Lower lobe of right lung (tissue), 2 donors: Measurements from ENCODE around the gene ABCA3. TPM values are rescaled to one million over a fixed set of nuclear protein-coding genes. Genes with fewer than 3 reads are reported as not detected.
"Not testable (repeated sequence)": the region's sequence is repeated elsewhere in the genome, so short reads cannot be mapped to it uniquely, and the experiment has no call there.

Experiments
- ATAC-seq, 2 donors: fragments of 200-7000 bp; cut with Tn5 transposase; one replicate each; pipeline ENCODE4 v1.9.1; 2020 to 2022; ENCODE audit warnings: mild to moderate bottlenecking in 2 of 2, moderate library complexity in 2 of 2
- DNase-seq: peaks from one replicate; pipeline ENCODE4 v3.0.0-alpha.2; 2020
- H3K27ac ChIP-seq: fragments of 200-600 bp; one replicate; pipeline ENCODE4 v1.8.0; 2022
- H3K27me3 ChIP-seq: fragments of 200-600 bp; one replicate; pipeline ENCODE4 v1.8.0; 2022; ENCODE audit warnings: low read depth
- H3K36me3 ChIP-seq: fragments of 200-600 bp; one replicate; pipeline ENCODE4 v1.8.0; 2022; ENCODE audit warnings: mild to moderate bottlenecking
- H3K4me1 ChIP-seq: fragments of 200-600 bp; one replicate; pipeline ENCODE4 v1.8.0; 2022
- H3K4me3 ChIP-seq: fragments of 200-600 bp; one replicate; pipeline ENCODE4 v1.8.0; 2022; ENCODE audit warnings: mild to moderate bottlenecking
- H3K9me3 ChIP-seq: fragments of 200-600 bp; one replicate; pipeline ENCODE4 v1.8.0; 2022
- CTCF ChIP-seq: fragments of 200-600 bp; IDR thresholded peaks from one replicate; pipeline ENCODE4 v1.8.0; 2022; ENCODE audit warnings: antibody characterized with exemption, mild to moderate bottlenecking
- intact Hi-C: fragments of 100-400 bp; cut with DNase I; formaldehyde crosslinking; loops from one replicate; pipeline ENCODE4 v1.11.0; 2022
- total RNA-seq: library from RNA; stranded (reverse); fragmentation: NEBNext Ultra II Directional; extraction: Animal tissue kit (Norgen Biotek cat#: 25700); gene quantifications from one replicate; pipeline ENCODE4 v1.2.1, GENCODE V29; 2021
- donor health status: DM: no; HTN: yes; CAD: no; lungs with severe emphysema.

Gene ABCA3
- total RNA-seq, 1 donor from 2014 or later, result 491 TPM

- Histone ChIP-seq H3K9me3 (no peaks in the 10 kb centered on the region), H3K4me1 (peaks cover 13% of the 10 kb centered on the region), H3K4me3 (no peak overlapping the region), H3K27ac (no peak overlapping the region), H3K36me3 (peaks cover 29% of the 10 kb centered on the region), H3K27me3 (no peaks in the 10 kb centered on the region)
- ATAC-seq (peak; percentile 0), DNase-seq (no peak)
- intact Hi-C loops, result no loop called here
- TF ChIP-seq CTCF, result no peak
Observed at GRCh38 chr16:2273484-2273883, 67.0 kb downstream of the ABCA3 start.

GRCh38 chr16:2271848-2272461, 68.6 kb downstream of the ABCA3 start:
- intact Hi-C loops, result no loop called here
- ATAC-seq (no peak), DNase-seq (no peak)
- no peak overlapping the region for H3K27ac ChIP-seq
- no peak for TF ChIP-seq CTCF
- H3K4me3 ChIP-seq, result no peak overlapping the region
- no peaks in the 10 kb centered on the region for H3K27me3 ChIP-seq
- H3K36me3 ChIP-seq, result peaks cover 14% of the 10 kb centered on the region
- H3K4me1 ChIP-seq, result peaks cover 14% of the 10 kb centered on the region
- no peaks in the 10 kb centered on the region for H3K9me3 ChIP-seq

- no peak for TF ChIP-seq CTCF
- H3K4me3 ChIP-seq, result no peak overlapping the region
- H3K9me3 ChIP-seq, result no peaks in the 10 kb centered on the region
- H3K36me3 ChIP-seq, result peaks cover 5% of the 10 kb centered on the region
- no peak overlapping the region for H3K27ac ChIP-seq
- no peaks in the 10 kb centered on the region for H3K27me3 ChIP-seq
- H3K4me1 ChIP-seq, result peaks cover 24% of the 10 kb centered on the region
- DNase-seq (no peak), ATAC-seq (peak in 1 of 2 donors; percentile 0)
- intact Hi-C loops, result no loop called here
Observed at GRCh38 chr16:2270588-2271470, 69.7 kb downstream of the ABCA3 start.

- no peak for TF ChIP-seq CTCF
- Histone ChIP-seq H3K27ac (no peak overlapping the region), H3K4me1 (peaks cover 32% of the 10 kb centered on the region), H3K4me3 (no peak overlapping the region), H3K27me3 (no peaks in the 10 kb centered on the region), H3K9me3 (no peaks in the 10 kb centered on the region), H3K36me3 (peaks cover 5% of the 10 kb centered on the region)
- ATAC-seq (no peak), DNase-seq (no peak)
- intact Hi-C loops, result no loop called here
Observed at GRCh38 chr16:2270070-2270462, 70.5 kb downstream of the ABCA3 start.

GRCh38 chr16:2267913-2268666, 72.4 kb downstream of the ABCA3 start, which contains the start of gene RNPS1:
RNPS1 (minus strand) TSS chr16:2268126; CDS start chr16:2264643, 3,483 bp downstream.
- peak within 1 kb of the TSS; percentile 99 for H3K4me3 ChIP-seq
- peak within 1 kb of the TSS; percentile 98 for H3K27ac ChIP-seq
- intact Hi-C loops, result no loop called here
- TF ChIP-seq CTCF, result no peak
- peaks cover 36% of the 10 kb centered on the region for H3K4me1 ChIP-seq
- no peaks in the 10 kb centered on the region for H3K27me3 ChIP-seq
- DNase-seq, result peak; percentile 98
- H3K9me3 ChIP-seq, result no peaks in the 10 kb centered on the region
- ATAC-seq, result peak; percentile 89 to 95
- H3K36me3 ChIP-seq, result peaks cover 19% of the 10 kb centered on the region

GRCh38 chr16:2267505-2267912, 73.0 kb downstream of the ABCA3 start:
- H3K27me3 ChIP-seq, intact Hi-C loops, H3K9me3 ChIP-seq, DNase-seq: not testable (repeated sequence)
- peaks cover 25% of the 10 kb centered on the region for H3K36me3 ChIP-seq
- peak overlapping the region; percentile 99 for H3K4me3 ChIP-seq
- peak; percentile 78 to 86 for ATAC-seq
- peak overlapping the region; percentile 98 for H3K27ac ChIP-seq
- peaks cover 36% of the 10 kb centered on the region for H3K4me1 ChIP-seq

- Histone ChIP-seq H3K4me1 (peaks cover 36% of the 10 kb centered on the region), H3K36me3 (peaks cover 31% of the 10 kb centered on the region), H3K27ac (peak overlapping the region; percentile 98), H3K4me3 (peak overlapping the region; percentile 99)
- intact Hi-C loops, H3K27me3 ChIP-seq, H3K9me3 ChIP-seq, ATAC-seq, DNase-seq: not testable (repeated sequence)
Observed at GRCh38 chr16:2266887-2267286, 73.6 kb downstream of the ABCA3 start.

GRCh38 chr16:2263026-2263425, 77.5 kb downstream of the ABCA3 start:
- intact Hi-C loops, result not testable (repeated sequence)

More at GRCh38 chr16:2263026-2263425, 77.5 kb downstream of the ABCA3 start:
- not testable (repeated sequence) for H3K27me3 ChIP-seq, ATAC-seq, H3K9me3 ChIP-seq, H3K4me3 ChIP-seq, DNase-seq, H3K27ac ChIP-seq
- Histone ChIP-seq H3K4me1 (peaks cover 23% of the 10 kb centered on the region), H3K36me3 (peaks cover 70% of the 10 kb centered on the region)
